Measurements from ENCODE around the gene SPSB3. TPM values are rescaled to one million over a fixed set of nuclear protein-coding genes. Genes with fewer than 3 reads are reported as not detected.

The SPSB3 gene
- total RNA-seq = 10 to 100 TPM; 46.4 to 47.7 TPM

DNA sequence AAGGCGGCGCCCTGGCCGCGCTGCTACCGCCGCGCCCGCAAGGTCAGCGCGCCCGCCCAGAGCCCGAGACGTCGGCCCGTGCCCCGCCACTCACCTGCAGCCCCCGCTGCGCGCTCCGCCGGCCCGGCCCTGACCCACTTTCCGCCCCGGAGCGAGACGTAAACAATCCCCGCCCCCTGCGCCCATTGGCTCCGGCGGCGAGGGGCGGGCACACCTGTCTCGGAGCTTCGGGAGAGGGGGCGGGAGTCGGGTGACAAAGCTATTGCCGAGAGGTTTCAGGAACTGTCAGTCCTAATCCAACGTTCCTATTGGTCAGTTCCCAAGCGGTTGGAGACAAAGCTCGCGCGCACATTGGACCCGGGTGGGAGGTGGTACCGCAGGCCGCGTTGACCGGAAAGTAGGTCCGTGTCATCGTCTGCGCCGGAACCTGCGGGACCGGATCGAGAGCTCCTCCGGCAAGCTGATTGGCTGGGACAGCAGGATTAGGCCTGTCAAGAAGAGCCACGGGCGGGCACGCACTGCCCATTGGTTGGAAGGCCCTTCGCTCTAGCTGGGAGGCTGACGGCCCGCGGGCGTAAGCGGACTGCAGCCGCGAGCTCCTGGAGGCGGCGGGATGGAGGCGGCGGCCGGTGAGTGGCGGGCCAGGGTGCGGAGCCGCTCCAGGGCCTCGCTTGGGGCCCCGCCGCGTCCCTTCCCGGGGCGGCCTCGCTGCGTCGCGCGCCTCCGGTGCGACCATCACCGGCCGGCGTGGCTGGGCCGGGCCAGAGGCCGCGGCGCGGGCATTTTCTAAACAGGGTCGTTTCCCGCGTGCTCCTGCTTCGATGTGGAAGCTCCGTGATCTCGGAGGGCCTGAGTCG is at the start of gene SPSB3, which contains the start of gene NUBP2:
Gene SPSB3 (minus strand): TSS at position 164 of the 857 bp plus-strand sequence. CDS start 1,088 bp downstream, outside the sequence.
Gene NUBP2 (plus strand): TSS at position 553 of the 857 bp plus-strand sequence. CDS start 61 bp downstream, at position 614.
- DNase-seq = peak; percentile 99
- CTCF ChIA-PET = interaction anchor here (0.7 to 2.7 kb wide), 10 partner anchors 9 to 362 kb away, joined by 3 to 32 read pairs (median 4); partner anchors contain the start of genes EME2, FAHD1, MAPK8IP3 and MRPS34
- H3K36me3 Mint-ChIP-seq (ENCODE audit: low read depth) = peaks cover 6% of the 10 kb centered on the region
- H3K27ac Mint-ChIP-seq = peak within 1 kb of the TSS; percentile 77
- H3K27me3 Mint-ChIP-seq = no peaks in the 10 kb centered on the region
- POLR2A ChIA-PET = interaction anchor here (0.5 to 5.1 kb wide), 28 partner anchors 9 to 755 kb away, joined by 3 to 101 read pairs (median 4); partner anchors contain the start of genes ECI1, EME2, FAHD1 and HAGH
- peaks cover 22% of the 10 kb centered on the region for H3K4me1 Mint-ChIP-seq
- peak within 1 kb of the TSS; percentile 91 for H3K4me3 Mint-ChIP-seq
- no peaks in the 10 kb centered on the region for H3K9me3 Mint-ChIP-seq

DNA sequence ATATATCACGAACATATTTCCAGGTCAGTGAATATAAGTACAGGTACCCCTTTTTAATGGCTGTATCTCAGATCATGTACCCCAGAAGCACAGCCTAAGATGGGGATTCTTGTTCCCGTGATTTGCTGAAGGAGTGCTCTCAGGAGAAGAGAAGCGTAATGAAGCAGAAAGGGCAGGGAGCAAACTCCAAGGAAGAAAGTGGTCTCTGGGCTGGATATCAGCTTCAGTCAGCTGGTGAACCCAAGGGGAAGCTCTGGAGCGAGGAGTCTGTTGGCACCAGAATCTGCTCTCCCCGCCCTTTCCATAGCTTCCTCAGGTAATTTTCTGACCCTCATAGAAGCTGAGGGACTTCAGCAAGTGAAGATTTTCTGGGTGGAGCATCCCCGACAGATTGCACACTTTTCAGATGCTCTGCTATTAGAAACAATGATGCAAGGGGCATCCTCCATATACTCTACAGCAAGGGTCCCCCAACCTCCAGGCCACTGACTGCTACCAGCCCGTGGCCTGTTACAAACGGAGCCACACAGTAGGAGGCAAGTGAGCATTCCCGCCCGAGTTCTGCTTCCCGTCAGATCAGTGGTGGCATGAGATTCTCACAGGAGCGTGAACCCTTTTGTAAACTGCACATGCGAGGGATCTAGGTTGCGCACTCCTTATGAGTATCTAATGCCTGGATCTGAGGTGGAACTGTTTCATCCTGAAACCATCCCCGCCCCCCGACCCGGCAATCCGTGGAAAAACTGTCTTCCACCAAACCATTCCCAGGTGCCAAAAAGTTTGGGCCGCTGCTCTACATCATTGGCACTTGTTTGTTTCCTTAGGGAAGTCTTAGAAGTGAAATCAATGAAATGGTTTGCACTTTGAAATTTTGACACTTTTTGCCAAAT is 49.1 kb upstream of the SPSB3 start:
- Mint-ChIP-seq H3K9me3 (no peaks in the 10 kb centered on the region), H3K4me1 (peaks cover 22% of the 10 kb centered on the region), H3K36me3 (ENCODE audit: low read depth) (peaks cover 4% of the 10 kb centered on the region), H3K4me3 (no peak overlapping the region), H3K27ac (no peak overlapping the region), H3K27me3 (no peaks in the 10 kb centered on the region)
- DNase-seq = no peak
- CTCF ChIA-PET = no interaction called here
- POLR2A ChIA-PET = no interaction called here

DNA sequence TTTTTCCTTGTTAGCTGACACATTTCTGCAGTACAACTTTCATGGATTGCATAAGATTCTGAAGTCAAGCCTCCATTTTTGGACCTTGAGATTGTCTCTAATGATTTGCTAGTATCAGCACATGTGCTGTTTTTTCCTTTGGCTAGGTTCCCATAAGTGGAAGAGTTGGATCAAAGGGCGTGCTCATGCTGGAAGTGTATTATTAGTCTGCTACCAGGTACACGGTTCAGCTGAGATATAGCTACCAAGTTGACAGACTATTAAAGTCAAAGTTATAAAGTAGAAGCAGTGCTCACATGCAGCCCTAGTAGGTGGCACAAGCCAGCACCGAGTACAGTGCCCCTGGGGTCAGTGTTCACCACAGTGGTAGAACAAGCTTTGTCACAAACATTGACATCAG is 47.8 kb upstream of the SPSB3 start:
- Mint-ChIP-seq H3K4me3 (no peak overlapping the region), H3K27me3 (no peaks in the 10 kb centered on the region), H3K9me3 (no peaks in the 10 kb centered on the region), H3K36me3 (ENCODE audit: low read depth) (peaks cover 4% of the 10 kb centered on the region), H3K4me1 (peaks cover 29% of the 10 kb centered on the region), H3K27ac (no peak overlapping the region)
- ChIA-PET POLR2A (no interaction called here), CTCF (no interaction called here)
- no peak for DNase-seq

DNA sequence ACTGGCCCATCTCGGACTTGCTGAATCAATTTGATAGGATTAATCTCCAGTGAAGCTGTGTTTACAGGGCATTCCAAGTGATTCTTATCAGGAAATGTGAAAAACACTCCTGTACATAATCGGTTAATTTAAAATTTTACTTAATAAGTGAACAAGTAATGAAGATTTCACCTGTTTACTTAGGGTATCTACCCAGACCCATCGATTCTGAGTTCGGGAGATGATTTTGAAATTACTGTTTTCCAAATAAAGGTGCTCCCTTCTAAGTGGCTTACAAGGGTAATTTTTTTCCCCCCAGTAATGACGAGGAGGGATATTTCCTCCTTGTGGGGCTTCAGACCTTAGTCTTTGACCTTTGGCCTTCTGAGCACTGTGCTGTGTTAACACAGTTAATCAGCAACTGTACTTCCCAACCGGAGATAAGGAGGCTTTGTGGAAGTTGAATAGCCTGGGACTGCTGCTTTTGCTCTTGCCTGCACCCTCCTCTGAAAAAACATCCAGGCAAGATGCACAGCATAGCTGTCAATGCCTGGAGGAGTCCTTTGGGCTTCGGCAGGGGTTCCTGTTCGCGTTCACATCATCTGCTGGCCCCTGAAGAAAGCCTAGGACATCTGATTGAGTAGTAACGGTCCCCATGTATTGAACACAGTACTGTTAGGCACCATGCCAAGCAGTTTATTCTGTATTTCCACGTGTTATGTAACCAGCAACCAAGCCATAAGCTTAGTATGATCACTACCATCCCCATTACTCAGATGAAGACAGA is 46.5 kb upstream of the SPSB3 start:
- no peak for DNase-seq
- POLR2A ChIA-PET = interaction anchor here (1.1 kb wide), 1 partner anchor 9 kb away, joined by 4 read pairs; no protein-coding TSS in a partner anchor
- H3K27me3 Mint-ChIP-seq = no peaks in the 10 kb centered on the region
- CTCF ChIA-PET = interaction anchor here (1.1 kb wide), 1 partner anchor 10 kb away, joined by 3 read pairs; no protein-coding TSS in a partner anchor
- peak overlapping the region; percentile 14 for H3K4me3 Mint-ChIP-seq
- H3K36me3 Mint-ChIP-seq (ENCODE audit: low read depth) = peaks cover 4% of the 10 kb centered on the region
- no peaks in the 10 kb centered on the region for H3K9me3 Mint-ChIP-seq
- peaks cover 42% of the 10 kb centered on the region for H3K4me1 Mint-ChIP-seq
- H3K27ac Mint-ChIP-seq = no peak overlapping the region

DNA sequence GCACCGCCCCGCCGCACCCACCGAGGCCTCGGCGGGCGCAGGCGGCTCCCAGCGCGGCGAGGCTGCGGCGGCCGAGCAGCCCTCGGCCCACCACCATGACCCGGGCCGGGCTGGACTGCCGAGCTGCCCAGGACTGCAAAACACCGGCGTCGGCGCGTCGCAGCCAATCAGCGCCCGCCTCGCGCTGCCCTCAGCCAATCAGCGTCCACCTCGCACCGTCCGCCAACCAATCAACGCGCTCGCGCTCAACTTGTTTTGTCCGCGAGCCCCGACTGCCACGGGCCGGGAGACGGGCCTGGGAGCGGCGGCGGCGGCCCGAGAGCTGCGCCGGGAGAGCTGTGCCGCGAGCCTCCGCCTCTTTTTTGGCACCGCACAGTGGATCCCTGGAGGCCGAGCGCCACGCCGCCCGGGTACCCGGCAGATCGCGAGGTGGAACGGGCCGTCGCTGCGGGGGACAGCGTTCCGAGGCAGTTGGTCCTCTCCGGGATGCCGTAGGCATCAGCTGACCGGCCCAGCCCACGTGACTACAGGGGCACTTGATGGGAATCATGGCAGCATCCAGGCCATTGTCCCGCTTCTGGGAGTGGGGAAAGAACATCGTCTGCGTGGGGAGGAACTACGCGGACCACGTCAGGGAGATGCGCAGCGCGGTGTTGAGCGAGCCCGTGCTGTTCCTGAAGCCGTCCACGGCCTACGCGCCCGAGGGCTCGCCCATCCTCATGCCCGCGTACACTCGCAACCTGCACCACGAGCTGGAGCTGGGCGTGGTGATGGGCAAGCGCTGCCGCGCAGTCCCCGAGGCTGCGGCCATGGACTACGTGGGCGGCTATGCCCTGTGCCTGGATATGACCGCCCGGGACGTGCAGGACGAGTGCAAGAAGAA is 44.6 kb upstream of the SPSB3 start, which contains the start of the genes FAHD1 and HAGH:
Gene FAHD1 (plus strand): TSS at position 516 of the 883 bp plus-strand sequence. CDS start 33 bp downstream, at position 549.
Gene HAGH (minus strand): TSS at position 135 of the 883 bp plus-strand sequence. CDS start 38 bp downstream, at position 97.
- peak within 1 kb of the TSS; percentile 96 for H3K4me3 Mint-ChIP-seq
- no peaks in the 10 kb centered on the region for H3K27me3 Mint-ChIP-seq
- peak; percentile 91 for DNase-seq
- peaks cover 42% of the 10 kb centered on the region for H3K4me1 Mint-ChIP-seq
- POLR2A ChIA-PET = interaction anchor here (0.7 to 3.0 kb wide), 19 partner anchors 11 to 518 kb away, joined by 3 to 20 read pairs (median 3); partner anchors contain the start of genes EME2, IGFALS, MAPK8IP3 and MRPS34
- H3K27ac Mint-ChIP-seq = peak within 1 kb of the TSS; percentile 81
- peaks cover 4% of the 10 kb centered on the region for H3K36me3 Mint-ChIP-seq (ENCODE audit: low read depth)
- H3K9me3 Mint-ChIP-seq = no peaks in the 10 kb centered on the region
- CTCF ChIA-PET = interaction anchor here (0.7 to 2.2 kb wide), 5 partner anchors 14 to 121 kb away, joined by 3 to 9 read pairs (median 3); partner anchors contain the start of genes EME2, MAPK8IP3, MRPS34 and NUBP2

DNA sequence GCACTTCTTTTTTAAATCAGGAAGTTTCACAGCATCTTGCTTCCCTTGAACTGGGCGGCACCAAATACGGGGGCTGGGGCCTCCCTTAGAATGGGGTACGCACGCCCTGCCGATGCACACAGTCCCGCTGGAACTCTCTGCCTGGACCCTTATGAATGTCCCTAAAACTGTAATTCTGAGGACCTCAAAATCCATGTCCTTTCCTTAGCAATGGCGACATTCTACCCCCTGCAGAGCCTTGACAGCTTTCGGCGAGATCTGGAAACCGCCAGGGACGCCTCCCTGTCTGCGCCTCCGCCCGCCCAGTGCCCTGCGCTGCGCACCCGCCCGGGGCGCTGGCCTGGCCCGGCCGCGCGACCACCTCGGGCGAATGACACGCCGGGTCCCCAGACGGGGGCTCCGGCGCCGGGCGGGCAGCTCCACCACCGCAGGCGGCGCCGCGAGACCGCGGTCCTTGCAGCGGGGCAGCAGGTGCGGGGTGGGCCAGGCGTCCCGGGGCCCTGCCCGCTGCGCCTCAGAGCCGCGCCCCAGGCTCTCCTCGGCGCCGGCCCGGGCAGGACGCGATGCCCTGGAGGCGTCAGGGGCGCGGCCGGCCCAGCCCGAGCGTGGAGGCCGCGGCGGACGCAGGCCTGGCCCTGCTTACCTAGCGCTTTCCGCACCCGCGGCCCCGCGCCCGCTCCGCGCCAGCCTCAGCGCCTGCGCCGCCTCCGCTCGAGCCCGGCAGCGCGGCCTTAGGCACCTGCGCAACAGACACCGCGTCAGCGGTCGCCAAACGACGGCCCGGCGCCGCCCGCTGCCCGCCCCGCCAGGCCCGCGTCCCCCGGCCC is 43.7 kb upstream of the SPSB3 start:
- H3K9me3 Mint-ChIP-seq = no peaks in the 10 kb centered on the region
- ChIA-PET POLR2A (interaction anchor here (0.8 to 3.0 kb wide), 7 partner anchors 12 to 215 kb away, joined by 3 to 20 read pairs (median 5); partner anchors contain the start of genes EME2, MAPK8IP3, NUBP2 and RPS2), CTCF (interaction anchor here (1.3 to 2.2 kb wide), 2 partner anchors 15 to 120 kb away, joined by 3 to 9 read pairs; partner anchors contain the start of gene MAPK8IP3)
- peak; percentile 77 for DNase-seq
- H3K36me3 Mint-ChIP-seq (ENCODE audit: low read depth) = peaks cover 4% of the 10 kb centered on the region
- peak overlapping the region; percentile 83 for H3K4me3 Mint-ChIP-seq
- peaks cover 42% of the 10 kb centered on the region for H3K4me1 Mint-ChIP-seq
- peak overlapping the region; percentile 81 for H3K27ac Mint-ChIP-seq
- H3K27me3 Mint-ChIP-seq = no peaks in the 10 kb centered on the region

DNA sequence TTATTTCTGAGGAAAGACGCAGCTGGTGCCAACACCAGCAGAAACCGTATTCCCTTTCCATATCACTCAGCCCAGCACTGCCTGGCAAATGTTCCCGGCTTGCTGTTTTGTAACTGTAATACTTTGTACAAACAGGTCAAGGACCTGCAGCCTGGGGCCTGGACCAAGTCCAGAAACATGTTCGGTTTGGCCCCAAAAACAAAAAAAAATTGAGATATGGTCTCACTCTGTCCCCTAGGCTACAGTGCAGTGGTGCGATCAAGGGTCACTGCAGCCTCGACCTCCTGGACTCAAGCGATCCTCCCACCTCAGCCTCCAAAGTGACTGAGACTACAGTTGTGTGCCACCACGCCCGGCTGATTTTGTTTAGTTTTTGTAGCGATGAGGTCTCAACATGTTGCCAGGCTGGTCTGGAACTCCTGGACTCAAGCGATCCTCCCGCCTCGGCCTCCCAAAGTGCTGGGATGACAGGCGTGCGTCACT is 43.1 kb upstream of the SPSB3 start:
- Mint-ChIP-seq H3K27me3 (no peaks in the 10 kb centered on the region), H3K9me3 (no peaks in the 10 kb centered on the region), H3K27ac (peak overlapping the region; percentile 81), H3K4me1 (peaks cover 42% of the 10 kb centered on the region), H3K36me3 (ENCODE audit: low read depth) (no peaks in the 10 kb centered on the region), H3K4me3 (peak overlapping the region; percentile 83)
- POLR2A ChIA-PET = interaction anchor here (0.8 to 3.0 kb wide), 4 partner anchors 42 to 118 kb away, joined by 3 to 20 read pairs (median 3); partner anchors contain the start of genes EME2, NUBP2 and SPSB3
- CTCF ChIA-PET = no interaction called here
- no peak for DNase-seq

DNA sequence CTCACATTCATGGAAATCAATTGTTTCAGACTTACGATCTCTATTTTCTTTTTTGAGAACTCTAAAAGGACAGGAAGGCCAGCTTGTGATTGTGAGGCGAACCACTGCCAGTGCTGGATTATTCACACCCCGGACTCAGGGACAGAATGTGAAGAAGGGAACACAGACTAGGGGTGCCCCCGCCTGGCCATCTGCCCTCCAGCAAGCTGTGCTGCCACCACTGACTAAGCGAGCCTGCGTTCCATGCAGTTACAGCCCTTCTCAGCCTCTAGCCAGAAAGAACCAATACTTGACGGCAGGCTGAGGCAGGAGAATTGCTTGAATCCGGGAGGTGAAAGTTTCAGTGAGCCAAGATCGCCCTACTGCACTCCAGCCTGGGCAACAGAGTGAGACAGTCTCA is 41.5 kb upstream of the SPSB3 start:
- Mint-ChIP-seq H3K27ac (no peak overlapping the region), H3K36me3 (ENCODE audit: low read depth) (no peaks in the 10 kb centered on the region), H3K9me3 (no peaks in the 10 kb centered on the region), H3K4me3 (no peak overlapping the region), H3K27me3 (no peaks in the 10 kb centered on the region), H3K4me1 (peaks cover 38% of the 10 kb centered on the region)
- ChIA-PET CTCF (no interaction called here), POLR2A (interaction anchor here (1.1 kb wide), 1 partner anchor 42 kb away, joined by 4 read pairs; no protein-coding TSS in a partner anchor)
- DNase-seq = peak; percentile 29

DNA sequence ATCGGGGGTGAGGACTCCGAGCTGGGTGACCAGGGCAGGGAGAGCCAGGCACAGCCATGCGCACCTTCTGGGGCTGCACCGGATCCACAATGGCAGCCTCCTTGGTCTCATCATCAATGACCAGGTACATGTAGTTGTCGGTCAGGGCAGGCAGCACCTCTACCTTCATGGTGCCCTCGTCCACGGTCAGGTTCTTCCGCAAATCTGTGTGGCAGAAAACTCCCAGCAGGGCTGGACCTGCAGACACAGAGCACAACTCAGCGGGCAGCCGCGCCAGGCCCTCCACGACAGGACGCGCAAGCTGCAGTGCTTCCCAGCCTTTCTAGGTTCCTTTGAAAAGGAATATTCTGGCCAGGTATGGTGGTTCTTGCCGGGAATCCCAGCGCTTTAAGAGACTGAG is 40.4 kb upstream of the SPSB3 start:
- CTCF ChIA-PET = interaction anchor here (0.6 kb wide), 1 partner anchor 366 kb away, joined by 4 read pairs; no protein-coding TSS in a partner anchor
- no peak overlapping the region for H3K4me3 Mint-ChIP-seq
- H3K9me3 Mint-ChIP-seq = no peaks in the 10 kb centered on the region
- H3K27me3 Mint-ChIP-seq = no peaks in the 10 kb centered on the region
- DNase-seq = no peak
- peaks cover 29% of the 10 kb centered on the region for H3K4me1 Mint-ChIP-seq
- H3K36me3 Mint-ChIP-seq (ENCODE audit: low read depth) = no peaks in the 10 kb centered on the region
- POLR2A ChIA-PET = interaction anchor here (1.0 kb wide), 1 partner anchor 50 kb away, joined by 3 read pairs; the partner anchor contains the start of genes EME2 and MRPS34
- no peak overlapping the region for H3K27ac Mint-ChIP-seq

All from activated CD4-positive, alpha-beta memory T cell treated with anti-CD3 and anti-CD28 coated beads, Interleukin-2, amount 10 ng/mL, durations not matched to agents 7 days and 5 days (primary cell).